ENCODE measurements around the gene DCPS.
A peak's percentile ranks its signal among the peaks of the same experiment; 100 is the strongest.
"Not testable (repeated sequence)": the region's sequence is repeated elsewhere in the genome, so short reads cannot be mapped to it uniquely, and the experiment has no call there.

Gene DCPS

DNA sequence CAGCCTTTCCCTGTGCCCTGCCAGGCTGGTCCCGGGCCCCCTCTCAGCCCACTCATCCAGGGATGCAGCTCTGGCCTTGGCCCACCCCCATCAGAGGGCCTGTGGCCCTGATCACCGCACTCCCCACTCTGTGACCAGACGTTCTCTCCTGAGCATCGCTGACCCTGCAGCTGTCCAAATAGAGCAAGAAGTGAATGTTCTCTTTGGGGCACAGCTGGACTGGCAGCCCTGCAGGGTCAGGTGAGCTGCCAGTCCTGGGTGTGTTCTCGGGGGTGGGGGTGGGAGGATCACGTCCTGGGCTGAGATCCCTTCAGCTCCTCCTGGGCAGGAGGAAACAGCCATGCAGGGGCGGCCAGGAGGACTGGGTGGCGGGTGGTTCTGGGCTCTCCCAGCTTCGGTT lies 60.9 kb downstream of the DCPS start:
- DNase-seq: not testable (repeated sequence)

DNA sequence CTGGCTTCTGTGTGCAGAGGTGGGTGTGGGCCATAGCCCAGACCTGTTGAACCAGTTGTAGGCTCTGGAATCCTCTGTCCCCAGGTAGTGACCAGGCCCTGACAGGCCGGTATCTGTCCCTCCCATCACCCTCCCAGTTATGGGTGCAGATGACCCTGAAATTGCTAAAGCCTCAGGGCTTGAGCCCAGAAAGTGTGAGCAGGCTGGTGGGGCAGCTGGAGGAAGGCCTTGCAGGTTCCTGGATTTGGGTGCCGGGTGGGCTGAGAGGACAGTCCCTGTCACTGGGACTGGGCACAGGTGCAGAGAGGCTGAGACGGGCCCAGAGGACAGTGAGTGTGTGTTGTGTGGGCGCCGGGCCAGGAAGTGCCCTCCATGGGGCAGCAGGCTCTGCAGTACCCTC lies 61.6 kb downstream of the DCPS start:
- not testable (repeated sequence) for DNase-seq

DNA sequence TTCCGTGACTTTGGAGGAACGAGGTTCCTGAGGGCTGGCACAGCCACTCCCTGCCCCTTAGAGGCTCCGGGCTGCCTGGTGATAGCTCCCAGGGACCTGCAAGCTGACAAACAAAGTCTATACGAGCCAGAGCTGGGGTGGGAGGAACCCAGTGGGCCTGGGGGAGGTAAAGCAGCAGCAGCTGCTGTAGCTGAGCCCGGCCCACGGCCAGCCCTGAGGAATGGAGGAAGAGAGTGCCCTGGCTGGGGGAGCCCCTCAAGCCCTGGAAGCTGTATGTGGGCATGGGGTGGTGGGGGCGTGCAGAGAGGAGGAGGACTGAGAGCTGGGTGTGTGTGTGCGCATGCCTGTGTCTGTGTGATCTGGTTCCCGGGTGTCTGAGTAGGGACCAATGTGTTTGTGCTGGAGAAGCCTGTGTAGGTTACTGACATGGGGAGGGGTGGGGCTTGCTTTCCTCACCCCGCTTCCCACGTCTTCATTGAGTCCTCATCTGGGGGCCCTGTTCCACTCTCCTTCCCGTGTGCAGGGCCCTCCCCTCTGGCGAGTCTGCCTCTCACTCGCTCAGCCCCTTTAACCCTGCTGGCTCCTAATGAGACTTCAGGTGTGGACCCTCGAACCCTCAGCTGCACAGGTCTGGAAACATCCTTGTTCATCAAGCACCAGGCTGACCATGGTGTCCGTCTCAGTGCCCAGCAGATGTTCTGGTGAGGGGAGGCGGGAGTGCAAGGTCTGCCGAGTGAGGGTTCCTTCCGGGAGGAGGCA lies 62.4 kb downstream of the DCPS start:
- DNase-seq: peak; percentile 15

DNA sequence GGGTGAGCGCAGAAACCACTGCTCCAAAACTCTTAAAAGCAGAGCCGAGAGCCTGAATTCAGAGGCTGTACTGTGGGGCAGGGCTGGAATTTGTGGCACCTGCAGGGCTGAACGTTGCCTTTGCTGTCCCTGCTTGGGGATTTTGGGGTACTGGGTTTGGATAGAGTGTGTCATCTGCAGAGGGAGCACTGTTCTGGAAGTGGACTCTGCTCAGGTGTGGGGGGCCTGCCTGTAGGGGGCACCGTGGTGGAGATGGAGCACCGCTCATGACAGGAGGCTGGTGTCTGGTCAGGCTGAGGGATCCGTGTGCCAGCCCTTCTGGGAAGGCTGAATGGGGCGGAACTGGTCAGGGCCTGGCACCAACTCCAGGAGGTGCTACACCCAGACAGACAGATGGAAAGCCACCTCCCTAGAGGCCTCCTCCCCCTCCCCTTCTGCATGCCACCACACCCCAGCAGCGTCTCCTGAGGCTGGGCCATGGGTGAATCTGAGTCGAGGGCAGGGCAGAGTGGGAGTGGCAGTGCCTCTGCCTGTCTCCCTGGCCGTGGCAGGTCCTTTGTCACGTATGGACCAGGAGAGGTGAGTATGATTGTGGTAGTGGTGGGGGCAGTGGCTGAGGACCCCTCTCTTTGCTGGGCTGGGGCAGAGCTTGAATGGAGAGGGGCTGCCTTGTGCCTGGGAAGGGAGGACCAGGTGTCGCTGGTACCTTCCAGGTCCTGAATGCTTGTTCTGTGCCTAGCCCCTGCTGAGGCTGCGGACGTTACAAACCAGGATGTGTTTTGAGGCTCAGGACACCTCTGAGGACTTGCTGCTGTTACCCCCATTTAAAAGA lies 63.2 kb downstream of the DCPS start:
- not testable (repeated sequence) for DNase-seq

DNA sequence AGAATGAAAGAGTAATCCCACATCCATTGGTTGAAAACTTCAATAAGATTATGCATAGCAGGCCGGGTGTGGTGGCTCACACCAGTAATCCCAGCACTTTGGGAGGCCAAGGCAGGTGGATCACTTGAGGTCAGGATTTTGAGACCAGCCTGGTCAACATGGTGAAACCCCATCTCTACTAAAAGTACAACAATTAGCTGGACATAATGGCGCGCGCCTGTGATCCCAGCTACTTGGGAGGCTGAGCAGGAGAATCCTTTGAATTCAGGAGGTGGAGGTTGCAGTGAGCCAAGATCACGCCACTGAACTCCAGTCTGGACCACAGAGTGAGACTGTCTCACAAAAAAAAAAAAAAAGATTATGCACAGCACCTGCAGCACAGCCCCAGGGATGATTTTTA lies 63.9 kb downstream of the DCPS start:
- not testable (repeated sequence) for DNase-seq

DNA sequence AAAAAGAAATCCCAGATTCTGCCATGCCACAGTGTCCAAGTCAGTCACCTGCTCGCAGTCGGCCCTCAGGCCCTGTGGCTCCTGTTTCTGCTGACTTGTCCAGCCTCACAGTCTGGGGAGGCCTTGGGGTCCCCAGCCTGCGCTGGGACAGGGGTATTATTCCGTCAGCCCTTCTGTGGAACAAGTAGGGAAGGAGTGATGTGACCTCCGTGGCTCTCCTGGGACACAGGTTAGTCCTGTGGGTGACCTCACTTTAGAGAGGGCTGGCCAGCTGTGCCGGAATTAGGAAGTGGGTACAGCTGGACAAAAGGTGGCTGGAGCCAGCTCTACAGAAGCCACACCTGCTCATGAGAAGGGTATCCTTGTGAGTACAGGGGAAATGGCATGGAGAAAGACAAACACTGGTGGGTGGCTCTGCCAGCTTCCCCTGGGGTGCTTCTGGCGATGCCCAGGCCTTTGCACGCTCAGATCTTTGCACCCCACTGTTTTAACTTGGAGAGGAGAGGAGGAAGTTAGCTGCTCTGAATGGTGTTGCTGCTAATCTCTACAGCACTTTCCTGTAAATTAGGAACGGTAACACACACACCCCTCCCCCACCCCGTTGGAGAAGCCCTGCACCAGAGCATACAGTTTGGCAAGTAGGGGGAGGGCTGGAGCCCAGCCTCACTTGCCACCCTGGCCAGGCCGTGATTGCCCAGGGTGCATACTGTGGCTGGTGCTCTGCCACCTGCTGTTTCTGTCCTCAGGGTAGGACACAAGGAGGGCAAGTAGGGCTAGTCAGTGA lies 64.7 kb downstream of the DCPS start:
- peak; percentile 92 for DNase-seq

DNA sequence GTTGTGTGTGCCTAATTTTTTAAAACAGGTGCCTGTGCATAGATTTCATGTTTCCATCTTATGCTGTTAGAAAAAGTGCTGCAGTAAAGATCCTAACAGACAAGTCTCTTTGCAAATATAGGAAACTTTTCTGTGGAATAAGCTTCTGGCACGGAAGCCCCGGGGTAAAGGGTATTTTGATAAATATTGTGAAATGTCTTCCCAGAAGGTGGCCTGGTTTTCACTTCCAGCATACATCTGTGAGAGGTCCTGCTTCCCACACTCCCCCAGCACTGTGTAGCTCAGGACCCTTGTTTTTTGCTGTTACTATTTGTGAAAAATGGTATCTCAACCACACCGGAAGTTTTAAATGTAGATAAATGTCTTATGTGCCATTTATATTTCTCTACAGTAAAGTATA lies 66.2 kb downstream of the DCPS start:
- DNase-seq: no peak

DNA sequence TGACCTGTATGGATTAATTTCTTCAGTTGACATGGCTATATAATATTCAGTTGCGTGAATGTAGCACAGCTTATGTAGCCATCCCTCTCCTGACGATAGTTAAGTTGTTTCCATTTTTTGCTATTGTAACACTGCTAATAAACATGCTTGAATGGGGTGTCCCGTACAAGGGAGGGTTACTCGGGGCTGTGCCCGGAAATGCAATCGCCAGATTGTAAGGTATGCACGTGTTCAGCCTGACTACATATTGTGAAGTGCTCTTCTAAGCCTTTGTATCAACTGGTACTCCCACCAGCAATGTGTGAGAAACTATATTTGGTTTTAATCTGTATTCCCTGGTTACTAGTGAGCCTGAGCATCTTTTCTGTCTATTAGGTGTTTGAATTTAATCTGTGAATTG lies 67.7 kb downstream of the DCPS start:
- DNase-seq: no peak

DNA sequence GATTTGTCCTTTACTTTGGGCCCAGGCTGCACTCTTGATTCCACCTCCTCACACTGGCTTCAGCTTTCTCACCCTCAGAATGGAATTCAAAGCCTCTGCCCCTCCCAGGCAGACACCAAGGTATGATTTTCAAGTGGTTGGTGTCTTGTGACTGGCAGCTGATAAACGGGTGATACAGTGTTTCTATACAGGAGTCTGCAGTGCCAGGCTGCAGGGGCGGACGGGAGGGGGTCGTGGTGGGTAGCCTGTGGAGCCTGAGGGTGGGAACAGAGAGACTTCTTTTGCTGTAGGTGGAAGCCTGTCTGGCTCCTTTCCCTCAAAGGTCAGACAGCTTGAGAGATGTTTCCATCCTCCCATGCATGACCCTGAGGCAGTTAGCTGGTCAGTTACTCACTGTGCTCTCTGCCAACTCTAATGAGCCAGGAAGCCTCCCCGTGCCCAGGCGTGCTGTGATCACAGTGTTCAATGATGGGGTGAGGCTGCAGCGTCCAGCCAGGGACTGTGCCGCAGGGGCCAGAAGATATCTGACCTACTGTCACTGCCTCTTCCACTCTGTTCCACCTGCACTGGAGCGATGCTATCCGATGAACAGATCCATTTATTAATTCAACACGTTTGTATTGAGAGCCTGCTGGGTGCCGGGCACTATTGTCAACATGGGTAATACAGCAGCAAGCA lies 69.7 kb downstream of the DCPS start:
- peak; percentile 55 for DNase-seq

DNA sequence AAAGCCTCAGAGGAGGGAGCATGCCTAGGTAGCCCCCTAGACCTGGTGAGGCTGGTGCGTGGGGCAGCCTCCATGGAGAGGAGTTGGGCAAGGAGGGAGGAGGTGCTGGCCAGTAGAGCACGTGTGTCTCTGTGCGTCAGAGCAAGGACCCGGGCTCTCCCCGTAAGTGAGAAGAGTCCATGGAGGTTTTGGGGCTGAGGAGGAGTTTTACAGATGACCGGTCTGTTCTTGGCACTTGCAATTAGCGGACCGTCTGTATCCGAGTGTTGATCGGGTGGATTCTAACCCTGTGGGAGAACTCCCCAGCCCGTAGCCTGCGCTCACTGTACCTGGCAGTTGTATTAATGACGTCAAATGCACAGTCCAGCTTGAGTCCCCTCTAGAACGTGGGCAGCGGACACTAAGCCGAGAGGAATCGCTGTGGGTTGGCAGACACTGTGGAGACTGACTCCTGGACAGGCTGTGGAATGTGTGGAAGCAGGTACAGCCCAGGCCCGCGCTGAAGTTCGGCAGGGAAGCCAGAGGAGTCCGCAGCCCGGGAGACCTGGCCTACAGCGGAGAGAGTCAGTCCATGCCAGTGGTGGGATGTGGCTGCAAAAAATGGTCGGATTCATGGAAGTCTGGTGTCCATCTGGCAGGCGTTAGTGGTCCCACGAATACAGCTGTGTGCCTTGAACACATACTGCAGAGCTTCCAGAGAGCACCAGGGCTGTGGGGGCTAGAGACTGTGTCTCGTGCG lies 70.9 kb downstream of the DCPS start:
- DNase-seq: not testable (repeated sequence)

DNA sequence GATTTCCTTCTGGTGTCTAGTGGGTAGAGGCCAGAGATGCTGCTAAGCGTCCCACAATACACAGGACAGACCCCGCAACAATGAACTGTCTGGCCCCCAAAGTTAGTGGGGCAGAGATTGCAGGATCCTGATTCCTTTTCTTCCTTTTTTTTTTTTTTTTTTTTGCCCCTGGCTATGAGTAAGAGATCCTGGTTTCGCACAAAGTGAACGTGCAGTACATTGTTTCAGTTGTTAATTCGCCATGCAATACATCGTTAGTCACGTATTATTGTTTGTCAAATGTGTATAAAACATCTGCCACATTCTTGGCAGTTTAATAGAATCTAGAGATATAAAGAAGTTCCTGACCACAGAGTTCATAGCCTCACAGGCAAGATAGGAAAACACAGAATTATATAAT lies 71.9 kb downstream of the DCPS start:
- DNase-seq: peak; percentile 31

DNA sequence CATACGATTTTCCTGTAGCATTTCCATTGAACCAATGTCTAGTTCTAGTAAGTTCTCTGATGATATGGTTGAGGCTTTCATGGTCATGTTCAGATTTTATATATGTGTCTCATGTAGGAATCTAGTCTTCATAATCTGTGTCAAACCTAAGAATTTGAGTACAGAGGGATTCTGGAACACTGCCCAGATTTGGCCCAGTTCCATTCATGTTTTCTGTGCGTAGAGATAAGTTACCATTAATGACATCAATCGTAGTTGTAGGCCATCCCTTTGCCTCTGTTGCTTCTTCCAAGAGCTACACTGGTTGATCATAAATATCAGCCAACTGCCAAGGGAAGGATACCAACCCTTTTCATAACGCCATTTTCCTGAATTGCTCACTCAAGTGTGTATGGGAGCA lies 74.9 kb downstream of the DCPS start:
- no peak for DNase-seq

DNA sequence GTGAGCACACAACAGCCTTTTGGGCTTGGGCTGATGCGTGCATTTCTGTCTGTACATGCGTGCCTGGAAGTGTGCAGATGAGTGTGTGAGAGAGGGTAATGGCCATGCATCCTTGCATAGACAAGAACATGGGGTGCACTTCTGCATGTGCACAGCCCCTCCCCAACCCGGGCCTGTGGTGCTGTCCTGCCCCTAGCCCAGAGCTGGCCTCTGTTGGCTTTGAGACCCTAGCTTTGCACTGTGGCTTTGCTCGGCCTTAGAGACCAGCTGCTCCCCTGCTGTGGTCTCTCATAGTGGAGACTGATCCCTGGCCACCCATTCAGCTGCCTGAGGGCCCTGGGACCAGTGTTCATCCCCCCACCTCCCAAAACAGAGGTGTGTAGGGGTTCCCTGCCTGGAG lies 77.0 kb downstream of the DCPS start:
- DNase-seq: no peak

DNA sequence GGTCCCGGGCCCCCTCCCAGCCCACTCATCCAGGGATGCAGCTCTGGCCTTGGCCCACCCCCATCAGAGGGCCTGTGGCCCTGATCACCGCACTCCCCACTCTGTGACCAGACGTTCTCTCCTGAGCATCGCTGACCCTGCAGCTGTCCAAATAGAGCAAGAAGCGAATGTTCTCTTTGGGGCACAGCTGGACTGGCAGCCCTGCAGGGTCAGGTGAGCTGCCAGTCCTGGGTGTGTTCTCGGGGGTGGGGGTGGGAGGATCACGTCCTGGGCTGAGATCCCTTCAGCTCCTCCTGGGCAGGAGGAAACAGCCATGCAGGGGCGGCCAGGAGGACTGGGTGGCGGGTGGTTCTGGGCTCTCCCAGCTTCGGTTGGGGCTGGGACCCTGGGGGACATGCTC lies 78.1 kb downstream of the DCPS start:
- not testable (repeated sequence) for DNase-seq

DNA sequence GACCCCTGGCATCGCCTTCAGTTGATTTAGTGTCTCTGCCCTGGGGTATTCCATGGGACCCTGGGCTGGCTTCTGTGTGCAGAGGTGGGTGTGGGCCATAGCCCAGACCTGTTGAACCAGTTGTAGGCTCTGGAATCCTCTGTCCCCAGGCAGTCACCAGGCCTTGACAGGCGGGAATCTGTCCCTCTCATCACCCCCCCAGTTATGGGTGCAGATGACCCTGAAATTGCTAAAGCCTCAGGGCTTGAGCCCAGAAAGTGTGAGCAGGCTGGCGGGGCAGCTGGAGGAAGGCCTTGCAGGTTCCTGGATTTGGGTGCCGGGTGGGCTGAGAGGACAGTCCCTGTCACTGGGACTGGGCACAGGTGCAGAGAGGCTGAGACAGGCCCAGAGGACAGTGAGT lies 78.8 kb downstream of the DCPS start:
- DNase-seq: not testable (repeated sequence)

DNA sequence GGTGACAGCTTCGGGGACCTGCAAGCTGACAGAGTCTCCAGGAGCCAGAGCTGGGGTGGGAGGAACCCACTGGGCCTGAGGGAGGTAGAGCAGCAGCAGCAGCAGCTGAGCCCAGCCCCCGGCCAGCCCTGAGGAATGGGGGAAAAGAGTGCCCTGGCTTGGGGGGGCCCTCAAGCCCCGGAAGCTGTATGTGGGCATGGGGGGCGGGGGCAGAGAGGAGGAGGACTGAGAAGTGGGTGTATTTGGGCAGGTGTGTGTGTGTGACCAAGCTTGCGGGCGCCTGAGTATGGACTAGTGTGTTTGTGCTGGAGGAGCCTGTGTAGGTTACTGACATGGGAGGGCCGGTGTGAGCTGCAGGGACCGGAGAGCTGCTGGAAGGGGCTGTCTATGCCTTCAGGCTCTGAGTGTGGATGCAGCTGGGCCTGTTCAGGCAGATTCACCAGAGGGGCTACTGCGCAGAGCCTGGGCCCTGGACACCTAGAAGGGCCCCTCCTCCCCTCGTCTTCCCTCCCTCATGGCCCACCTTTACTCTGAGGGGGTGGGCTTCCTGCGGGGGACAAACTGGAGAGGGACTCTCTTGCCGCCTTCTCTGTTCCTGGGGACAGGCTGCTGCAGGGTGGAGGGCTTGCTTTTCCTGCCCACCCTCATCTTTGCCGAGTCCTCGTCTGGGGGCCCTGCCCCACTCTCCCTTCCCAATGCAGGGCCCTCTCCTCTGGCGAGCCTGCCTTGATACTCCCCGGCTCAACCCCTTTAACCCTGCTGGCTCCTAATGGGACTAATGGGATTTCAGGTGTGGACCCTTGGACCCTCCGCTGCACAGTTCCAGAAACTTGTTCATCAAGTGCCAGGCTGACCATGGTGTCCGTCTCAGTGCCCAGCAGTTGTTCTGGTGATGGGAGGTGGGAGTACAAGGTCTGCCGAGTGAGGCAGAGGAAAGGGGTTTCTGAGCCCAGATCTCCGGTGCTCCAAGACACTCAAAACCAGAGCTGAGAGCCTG lies 79.8 kb downstream of the DCPS start:
- no peak for DNase-seq

DNA sequence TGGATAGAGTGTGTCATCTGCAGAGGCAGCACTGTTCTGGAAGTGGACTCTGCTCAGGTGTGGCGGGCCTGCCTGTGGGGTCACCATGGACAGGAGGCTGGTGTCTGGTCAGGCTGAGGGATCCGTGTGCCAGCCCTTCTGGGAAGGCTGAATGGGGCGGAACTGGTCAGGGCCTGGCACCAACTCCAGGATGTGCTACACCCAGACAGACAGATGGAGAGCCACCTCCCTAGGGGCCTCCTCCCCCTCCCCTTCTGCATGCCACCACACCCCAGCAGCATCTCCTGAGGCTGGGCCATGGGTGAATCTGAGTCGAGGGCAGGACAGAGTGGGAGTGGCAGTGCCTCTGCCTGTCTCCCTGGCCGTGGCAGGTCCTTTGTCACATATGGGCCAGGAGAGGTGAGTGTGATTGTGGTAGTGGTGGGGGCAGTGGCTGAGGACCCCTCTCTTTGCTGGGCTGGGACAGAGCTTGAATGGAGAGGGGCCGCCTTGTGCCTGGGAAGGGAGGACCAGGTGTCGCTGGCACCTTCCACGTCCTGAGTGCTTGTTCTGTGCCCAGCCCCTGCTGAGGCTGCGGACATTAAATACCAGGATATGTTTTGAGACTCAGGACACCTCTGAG lies 80.7 kb downstream of the DCPS start:
- peak; percentile 15 for DNase-seq

DNA sequence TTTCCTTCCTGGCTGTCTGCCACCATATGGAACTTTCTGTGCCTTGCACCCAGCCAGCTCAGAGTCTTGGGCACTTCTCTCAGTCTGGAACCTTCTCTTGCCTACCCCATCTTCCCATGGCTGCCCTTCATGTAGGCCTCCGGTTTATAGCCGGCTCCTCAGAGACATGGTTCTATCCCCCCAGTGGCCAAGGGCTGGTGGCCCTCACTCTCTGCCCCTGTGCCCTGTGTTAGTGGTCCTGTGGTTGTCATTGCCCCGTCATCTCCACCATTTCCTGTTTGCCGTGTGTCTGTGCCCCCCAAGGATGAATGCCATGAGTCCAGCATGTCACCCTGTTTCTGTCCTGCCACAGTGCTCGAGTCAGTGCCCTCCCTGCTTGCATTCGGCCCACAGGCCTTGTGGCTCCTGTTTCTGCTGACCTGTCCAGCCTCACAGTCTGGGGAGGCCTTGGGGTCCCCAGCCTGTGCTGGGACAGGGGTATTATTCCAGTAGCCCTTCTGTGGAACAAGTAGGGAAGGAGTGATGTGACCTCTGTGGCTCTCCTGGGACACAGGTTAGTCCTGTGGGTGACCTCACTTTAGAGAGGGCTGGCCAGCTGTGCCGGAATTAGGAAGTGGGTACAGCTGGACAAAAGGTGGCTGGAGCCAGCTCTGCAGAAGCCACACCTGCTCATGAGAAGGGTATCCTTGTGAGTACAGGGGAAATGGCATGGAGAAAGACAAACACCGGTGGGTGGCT lies 82.3 kb downstream of the DCPS start:
- no peak for DNase-seq

DNA sequence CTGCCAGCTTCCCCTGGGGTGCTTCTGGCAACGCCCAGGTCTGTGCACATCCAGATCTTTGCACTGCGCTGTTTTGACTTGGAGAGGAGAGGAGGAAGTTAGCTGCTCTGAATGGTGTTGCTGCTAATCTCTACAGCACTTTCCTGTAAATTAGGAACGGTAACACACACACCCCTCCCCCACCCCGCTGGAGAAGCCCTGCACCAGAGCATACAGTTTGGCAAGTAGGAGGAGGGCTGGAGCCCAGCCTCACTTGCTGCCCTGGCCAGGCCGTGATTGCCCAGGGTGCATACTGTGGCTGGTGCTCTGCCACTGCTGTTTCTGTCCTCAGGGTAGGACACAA lies 82.8 kb downstream of the DCPS start:
- DNase-seq: peak; percentile 94

DNA sequence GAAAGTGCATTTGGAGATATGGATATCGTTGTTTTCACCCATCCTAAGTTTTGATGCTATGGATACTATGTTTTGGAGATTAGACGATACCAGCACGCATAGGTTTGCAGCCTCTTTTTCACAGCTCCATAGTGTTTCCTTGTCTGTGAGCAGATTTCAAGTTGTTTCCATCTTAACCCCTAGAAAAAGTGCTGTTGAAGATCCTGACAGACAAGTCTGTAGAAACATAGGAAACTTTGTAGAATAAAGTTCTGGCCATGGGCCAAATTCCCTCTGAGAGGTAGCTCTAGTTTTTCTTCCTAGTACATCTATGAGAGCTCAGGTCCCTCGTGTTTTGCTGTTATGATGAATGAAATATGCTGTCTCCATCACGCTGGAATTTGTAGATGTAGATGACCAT lies 84.0 kb downstream of the DCPS start:
- DNase-seq: no peak
